ENCODE results near the gene RBP3.

DNA sequence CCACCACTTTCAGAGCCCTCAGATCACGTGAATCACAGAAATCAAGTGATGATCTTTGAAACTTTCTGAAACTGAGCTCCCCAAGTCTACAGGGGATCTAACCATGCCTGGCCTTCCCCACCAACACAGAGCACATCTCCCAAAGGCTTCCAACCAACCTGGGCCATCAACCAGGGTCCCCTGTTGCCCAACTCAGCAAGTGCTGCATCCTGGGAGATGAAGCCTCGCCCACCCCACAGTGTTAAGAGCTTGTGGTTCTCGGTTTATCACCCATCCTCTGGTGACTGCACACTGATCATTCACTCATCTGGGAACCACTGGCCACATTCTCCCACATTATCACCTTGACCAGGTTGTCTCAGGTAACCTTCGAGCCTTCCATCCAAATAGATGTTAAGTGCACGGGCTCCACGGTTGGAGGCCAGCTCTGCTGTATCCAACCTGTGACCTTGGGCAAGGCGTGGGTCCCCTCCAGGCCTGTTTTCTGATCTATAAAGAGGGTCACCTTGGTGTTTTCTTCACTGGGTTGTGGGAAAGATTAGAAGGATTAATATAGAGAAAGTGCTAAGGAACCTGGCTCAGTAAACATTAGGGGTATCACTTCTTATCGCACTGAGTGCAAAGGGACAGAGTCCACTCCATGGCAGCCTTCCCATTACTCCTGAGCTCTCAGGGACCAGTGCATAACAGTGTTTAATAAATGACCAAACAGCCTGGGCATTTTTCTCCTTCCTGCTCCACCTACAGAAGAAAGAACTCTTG, 32.4 kb downstream of the RBP3 start:
- TF ChIP-seq POLR2AphosphoS5 (IDR thresholded peaks at IDR 0.05): no peak
- TF ChIP-seq, protein P1, sequence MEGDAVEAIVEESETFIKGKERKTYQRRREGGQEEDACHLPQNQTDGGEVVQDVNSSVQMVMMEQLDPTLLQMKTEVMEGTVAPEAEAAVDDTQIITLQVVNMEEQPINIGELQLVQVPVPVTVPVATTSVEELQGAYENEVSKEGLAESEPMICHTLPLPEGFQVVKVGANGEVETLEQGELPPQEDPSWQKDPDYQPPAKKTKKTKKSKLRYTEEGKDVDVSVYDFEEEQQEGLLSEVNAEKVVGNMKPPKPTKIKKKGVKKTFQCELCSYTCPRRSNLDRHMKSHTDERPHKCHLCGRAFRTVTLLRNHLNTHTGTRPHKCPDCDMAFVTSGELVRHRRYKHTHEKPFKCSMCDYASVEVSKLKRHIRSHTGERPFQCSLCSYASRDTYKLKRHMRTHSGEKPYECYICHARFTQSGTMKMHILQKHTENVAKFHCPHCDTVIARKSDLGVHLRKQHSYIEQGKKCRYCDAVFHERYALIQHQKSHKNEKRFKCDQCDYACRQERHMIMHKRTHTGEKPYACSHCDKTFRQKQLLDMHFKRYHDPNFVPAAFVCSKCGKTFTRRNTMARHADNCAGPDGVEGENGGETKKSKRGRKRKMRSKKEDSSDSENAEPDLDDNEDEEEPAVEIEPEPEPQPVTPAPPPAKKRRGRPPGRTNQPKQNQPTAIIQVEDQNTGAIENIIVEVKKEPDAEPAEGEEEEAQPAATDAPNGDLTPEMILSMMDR (IDR thresholded peaks at IDR 0.05 in 8 of 11, conservative IDR thresholded peaks at IDR 0.05 in 3 of 11): no peak
